Fibroblast of skin of scalp (primary cell): Measurements from ENCODE around the gene FOXO6.

Source experiments
- DNase-seq: peaks from one replicate; pipeline ENCODE4 v3.0.0-alpha.2; 2013

The FOXO6 gene

GRCh38 chr1:41368366-41368765, 7.1 kb downstream of the FOXO6 start:
- DNase-seq = no peak

- DNase-seq = no peak
Observed at GRCh38 chr1:41368801-41369200, 7.6 kb downstream of the FOXO6 start.

- DNase-seq = no peak
Observed at GRCh38 chr1:41369531-41369930, 8.3 kb downstream of the FOXO6 start.

GRCh38 chr1:41370225-41370624, 9.0 kb downstream of the FOXO6 start:
- no peak for DNase-seq

- no peak for DNase-seq
Observed at GRCh38 chr1:41370756-41371420, 9.7 kb downstream of the FOXO6 start.

- DNase-seq = no peak
Observed at GRCh38 chr1:41371630-41372599, 10.7 kb downstream of the FOXO6 start.

- no peak for DNase-seq
Observed at GRCh38 chr1:41372600-41372993, 11.4 kb downstream of the FOXO6 start.

- DNase-seq = no peak
Observed at GRCh38 chr1:41373373-41373772, 12.1 kb downstream of the FOXO6 start.

- no peak for DNase-seq
Observed at GRCh38 chr1:41374711-41375110, 13.5 kb downstream of the FOXO6 start.

- no peak for DNase-seq
Observed at GRCh38 chr1:41377397-41377796, 16.2 kb downstream of the FOXO6 start.

- no peak for DNase-seq
Observed at GRCh38 chr1:41378222-41378621, 17.0 kb downstream of the FOXO6 start.

- no peak for DNase-seq
Observed at GRCh38 chr1:41378999-41379737, 17.9 kb downstream of the FOXO6 start.

GRCh38 chr1:41379738-41380130, 18.5 kb downstream of the FOXO6 start:
- DNase-seq = no peak

GRCh38 chr1:41380195-41380594, 19.0 kb downstream of the FOXO6 start:
- DNase-seq = no peak

GRCh38 chr1:41380979-41381691, 19.9 kb downstream of the FOXO6 start:
- DNase-seq = no peak

GRCh38 chr1:41381692-41382479, 20.7 kb downstream of the FOXO6 start:
- peak; percentile 25 for DNase-seq

GRCh38 chr1:41382480-41383090, 21.4 kb downstream of the FOXO6 start:
- DNase-seq = peak; percentile 28

GRCh38 chr1:41383094-41383852, 22.0 kb downstream of the FOXO6 start:
- DNase-seq = peak; percentile 52

- no peak for DNase-seq
Observed at GRCh38 chr1:41384579-41384978, 23.3 kb downstream of the FOXO6 start.
